Measurements from ENCODE around the gene JARID2. TPM values are rescaled to one million over a fixed set of nuclear protein-coding genes. Genes with fewer than 3 reads are reported as not detected.

The JARID2 gene
- total and polyA plus RNA-seq, 2 of the 13 experiments (the other 11 are each of a cell fraction or from before 2014, with no cell fraction given) = 7.5 to 10.3 TPM

DNA sequence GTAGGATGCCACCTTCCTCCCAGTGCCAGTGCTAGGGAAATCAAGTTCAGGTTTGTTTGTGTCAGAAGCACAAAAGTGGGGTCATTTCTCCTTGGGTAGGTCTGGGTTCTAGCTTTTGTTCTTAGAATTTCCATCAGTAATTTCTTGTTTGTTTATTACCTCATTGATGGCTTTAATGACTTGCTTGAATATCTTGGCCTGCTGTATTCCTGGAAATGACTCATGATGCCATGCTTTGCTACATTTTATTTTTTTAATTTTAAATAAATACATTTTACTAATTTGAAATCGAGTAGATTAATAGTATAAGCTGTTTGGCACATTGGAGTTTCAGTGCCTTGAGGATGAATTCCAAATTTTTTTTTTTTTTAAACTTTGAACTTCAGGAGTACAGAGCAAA, 189.6 kb downstream of the JARID2 start:
- H3K4me2 ChIP-seq (ENCODE audit: low read depth, low read length) = no peak overlapping the region

GRCh38 chr6:15436451-15436850, 190.6 kb downstream of the JARID2 start:
- 92% methylated on average over 3 of the region's 3 CpGs for WGBS (ENCODE audit: low lambda C conversion rate)
- DNase-seq (ENCODE audit: low spot score) (no peak), ATAC-seq (no peak), FAIRE-seq (no peak)
- H3K27ac ChIP-seq (ENCODE audit: extremely low read length, insufficient read depth, low read length) = no peak overlapping the region
- no peak overlapping the region for H2AFZ ChIP-seq (ENCODE audit: low read length)
- intact Hi-C loops (cut with micrococcal nuclease; ENCODE audit: unreplicated experiment) = no loop called here
- in situ Hi-C loops (cut with HindIII; ENCODE audit: extremely low pct_ligation_motif_present, low pct_unique_long_range_greater_than_20kb) = no loop called here
- peaks cover 7% of the 10 kb centered on the region; the same call in 1 of the 2 replicates for H4K20me1 ChIP-seq (ENCODE audit: insufficient read depth, low read length)
- ChIA-PET CTCF (ENCODE audit: low intra/inter-chr PET ratio, low total read pairs) (no interaction called here), POLR2A (no interaction called here)
- no peak overlapping the region for H3K9ac ChIP-seq (ENCODE audit: insufficient read depth, low read depth, low read length)
- no peak overlapping the region for H3K4me3 ChIP-seq (replicated peaks in 1 of 3; ENCODE audit: insufficient read depth in 1 of 3, low read depth in 2 of 3, low read length in 3 of 3)
- H3K4me2 ChIP-seq (ENCODE audit: low read depth, low read length) = no peak overlapping the region
- no peaks in the 10 kb centered on the region; the same call in 1 of the 2 replicates for H3K9me3 ChIP-seq (ENCODE audit: low read length)
- BruUV-seq (replicated peaks) = no TSS peak
- no peaks in the 10 kb centered on the region for H3K36me3 ChIP-seq (replicated peaks in 1 of 2; ENCODE audit: control insufficient read depth in 1 of 2, insufficient read depth in 2 of 2, low read length in 2 of 2)
- peaks cover 6% of the 10 kb centered on the region for H3K79me2 ChIP-seq (ENCODE audit: insufficient read depth, low read length)
- peaks cover 31% of the 10 kb centered on the region for H3K4me1 ChIP-seq (ENCODE audit: insufficient read depth, low read length)
- no peaks in the 10 kb centered on the region for H3K27me3 ChIP-seq (ENCODE audit: control insufficient read depth in 1 of 2, insufficient read depth in 2 of 2, low read length in 2 of 2)
- TF ChIP-seq, protein P1, sequence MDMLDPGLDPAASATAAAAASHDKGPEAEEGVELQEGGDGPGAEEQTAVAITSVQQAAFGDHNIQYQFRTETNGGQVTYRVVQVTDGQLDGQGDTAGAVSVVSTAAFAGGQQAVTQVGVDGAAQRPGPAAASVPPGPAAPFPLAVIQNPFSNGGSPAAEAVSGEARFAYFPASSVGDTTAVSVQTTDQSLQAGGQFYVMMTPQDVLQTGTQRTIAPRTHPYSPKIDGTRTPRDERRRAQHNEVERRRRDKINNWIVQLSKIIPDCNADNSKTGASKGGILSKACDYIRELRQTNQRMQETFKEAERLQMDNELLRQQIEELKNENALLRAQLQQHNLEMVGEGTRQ (IDR thresholded peaks at IDR 0.05; ENCODE audit: low read depth, low read length) = no peak
- TF ChIP-seq, protein P1 (CRISPR knock-in tag; IDR thresholded peaks at IDR 0.05; ENCODE audit: borderline replicate concordance) = no peak
- TF ChIP-seq POLR2A (IDR thresholded peaks at IDR 0.05; ENCODE audit: insufficient read depth in 1 of 2, low read depth in 2 of 2, low read length in 2 of 2) = no peak
- TF ChIP-seq ZNF296 (CRISPR knock-in tag; conservative IDR thresholded peaks at IDR 0.05) = no peak
- TF ChIP-seq ZNF343 (CRISPR knock-in tag; IDR thresholded peaks at IDR 0.05) = no peak
- no peak for TF ChIP-seq SP5 (CRISPR knock-in tag; IDR thresholded peaks at IDR 0.05; ENCODE audit: borderline replicate concordance, low read depth)
- TF ChIP-seq, protein P2, sequence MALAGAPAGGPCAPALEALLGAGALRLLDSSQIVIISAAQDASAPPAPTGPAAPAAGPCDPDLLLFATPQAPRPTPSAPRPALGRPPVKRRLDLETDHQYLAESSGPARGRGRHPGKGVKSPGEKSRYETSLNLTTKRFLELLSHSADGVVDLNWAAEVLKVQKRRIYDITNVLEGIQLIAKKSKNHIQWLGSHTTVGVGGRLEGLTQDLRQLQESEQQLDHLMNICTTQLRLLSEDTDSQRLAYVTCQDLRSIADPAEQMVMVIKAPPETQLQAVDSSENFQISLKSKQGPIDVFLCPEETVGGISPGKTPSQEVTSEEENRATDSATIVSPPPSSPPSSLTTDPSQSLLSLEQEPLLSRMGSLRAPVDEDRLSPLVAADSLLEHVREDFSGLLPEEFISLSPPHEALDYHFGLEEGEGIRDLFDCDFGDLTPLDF (CRISPR knock-in tag; IDR thresholded peaks at IDR 0.05) = no peak
- TF ChIP-seq ZNF235 (CRISPR knock-in tag; IDR thresholded peaks at IDR 0.05; ENCODE audit: borderline replicate concordance) = no peak
- no peak for TF ChIP-seq RELA (CRISPR knock-in tag; IDR thresholded peaks at IDR 0.05)
- TF ChIP-seq ZNF12 (CRISPR knock-in tag; IDR thresholded peaks at IDR 0.05) = no peak
- no peak for TF ChIP-seq SIN3B (IDR thresholded peaks at IDR 0.05; ENCODE audit: low read length)
- no peak for TF ChIP-seq FOXO1 (CRISPR knock-in tag; IDR thresholded peaks at IDR 0.05)

More for the DNA sequence above, 189.6 kb downstream of the JARID2 start:
- ATAC-seq (no peak), DNase-seq (ENCODE audit: low spot score) (no peak), FAIRE-seq (no peak)
- Histone ChIP-seq H4K20me1 (ENCODE audit: insufficient read depth, low read length) (peaks cover 12% of the 10 kb centered on the region; the same call in 1 of the 2 replicates), H2AFZ (ENCODE audit: low read length) (no peak overlapping the region), H3K36me3 (replicated peaks in 1 of 2; ENCODE audit: control insufficient read depth in 1 of 2, insufficient read depth in 2 of 2, low read length in 2 of 2) (no peaks in the 10 kb centered on the region), H3K9me3 (ENCODE audit: low read length) (no peaks in the 10 kb centered on the region; the same call in 1 of the 2 replicates), H3K79me2 (ENCODE audit: insufficient read depth, low read length) (peaks cover 6% of the 10 kb centered on the region), H3K4me1 (ENCODE audit: insufficient read depth, low read length) (peaks cover 40% of the 10 kb centered on the region), H3K27ac (ENCODE audit: extremely low read length, insufficient read depth, low read length) (no peak overlapping the region), H3K9ac (ENCODE audit: insufficient read depth, low read depth, low read length) (no peak overlapping the region), H3K4me3 (replicated peaks in 1 of 3; ENCODE audit: insufficient read depth in 1 of 3, low read depth in 2 of 3, low read length in 3 of 3) (no peak overlapping the region), H3K27me3 (ENCODE audit: control insufficient read depth in 1 of 2, insufficient read depth in 2 of 2, low read length in 2 of 2) (no peaks in the 10 kb centered on the region)
- TF ChIP-seq SKI (IDR thresholded peaks at IDR 0.05; ENCODE audit: partially characterized antibody) (no peak), ZNF639 (CRISPR knock-in tag; conservative IDR thresholded peaks at IDR 0.05) (no peak), RBM22 (optimal IDR thresholded peaks at IDR 0.05; ENCODE audit: low read length) (no peak), GPN1 (CRISPR knock-in tag; IDR thresholded peaks at IDR 0.05; ENCODE audit: borderline replicate concordance) (no peak), ZFP37 (CRISPR knock-in tag; IDR thresholded peaks at IDR 0.05; ENCODE audit: borderline replicate concordance) (no peak)
- CTCF ChIA-PET (ENCODE audit: low intra/inter-chr PET ratio, low total read pairs) = no interaction called here
- intact Hi-C loops (cut with micrococcal nuclease; ENCODE audit: unreplicated experiment) (no loop called here), in situ Hi-C loops (cut with HindIII; ENCODE audit: extremely low pct_ligation_motif_present, low pct_unique_long_range_greater_than_20kb) (no loop called here)
- 16% methylated on average over 1 of the region's 1 CpG for WGBS (ENCODE audit: low lambda C conversion rate)
- BruUV-seq (replicated peaks) = no TSS peak
- POLR2A ChIA-PET = no interaction called here

Data from HepG2 (cell line).